ENCODE measurements around the gene FMN2. TPM values are rescaled to one million over a fixed set of nuclear protein-coding genes. Genes with fewer than 3 reads are reported as not detected.

The FMN2 gene
- total RNA-seq, 1 experiment from 2014 or later = not detected

GRCh38 chr1:240462277-240462676, 370.6 kb downstream of the FMN2 start:
- no TSS peak for BruUV-seq (replicated peaks)
- H3K4me1 ChIP-seq = peaks cover 7% of the 10 kb centered on the region; the same call in 1 of the 2 replicates
- ChIA-PET POLR2A (no interaction called here), CTCF (no interaction called here)
- Mint-ChIP-seq H3K9me3 (ENCODE audit: unreplicated experiment) (no peaks in the 10 kb centered on the region), H3K27me3 (ENCODE audit: insufficient read depth, unreplicated experiment) (no peaks in the 10 kb centered on the region), H3K4me1 (ENCODE audit: low read depth, unreplicated experiment) (peaks cover 6% of the 10 kb centered on the region), H3K4me3 (ENCODE audit: unreplicated experiment) (no peak overlapping the region), H3K36me3 (ENCODE audit: insufficient read depth, unreplicated experiment) (no peaks in the 10 kb centered on the region), H3K27ac (ENCODE audit: unreplicated experiment) (no peak overlapping the region)
- H3K36me3 ChIP-seq (ENCODE audit: control insufficient read depth, insufficient read depth, low read length) = no peaks in the 10 kb centered on the region
- H3K27me3 ChIP-seq (replicated peaks; ENCODE audit: control insufficient read depth, insufficient read depth, low read length) = no peaks in the 10 kb centered on the region
- no peak overlapping the region for H3K4me3 ChIP-seq (ENCODE audit: low read depth, low read length)
- DNase-seq = no peak
- no peak for TF ChIP-seq CTCF (IDR thresholded peaks at IDR 0.05; ENCODE audit: insufficient read depth in 1 of 2, low read depth in 1 of 2, low read length in 1 of 2, severe bottlenecking in 1 of 2, unreplicated experiment in 1 of 2)
- intact Hi-C loops (cut with micrococcal nuclease; ENCODE audit: unreplicated experiment) = no loop called here
- H3K9me3 ChIP-seq = no peaks in the 10 kb centered on the region

GRCh38 chr1:240462766-240463395, 371.2 kb downstream of the FMN2 start:
- Histone ChIP-seq H3K4me3 (ENCODE audit: low read depth, low read length) (no peak overlapping the region), H3K4me1 (peaks cover 7% of the 10 kb centered on the region; the same call in 1 of the 2 replicates), H3K36me3 (ENCODE audit: control insufficient read depth, insufficient read depth, low read length) (no peaks in the 10 kb centered on the region), H3K27me3 (replicated peaks; ENCODE audit: control insufficient read depth, insufficient read depth, low read length) (no peaks in the 10 kb centered on the region), H3K9me3 (no peaks in the 10 kb centered on the region)
- intact Hi-C loops (cut with micrococcal nuclease; ENCODE audit: unreplicated experiment) = no loop called here
- no peaks in the 10 kb centered on the region for H3K9me3 Mint-ChIP-seq (ENCODE audit: unreplicated experiment)
- CTCF ChIA-PET = no interaction called here
- H3K4me1 Mint-ChIP-seq (ENCODE audit: low read depth, unreplicated experiment) = peaks cover 6% of the 10 kb centered on the region
- H3K27ac Mint-ChIP-seq (ENCODE audit: unreplicated experiment) = no peak overlapping the region
- POLR2A ChIA-PET = no interaction called here
- TF ChIP-seq CTCF (IDR thresholded peaks at IDR 0.05; ENCODE audit: insufficient read depth in 1 of 2, low read depth in 1 of 2, low read length in 1 of 2, severe bottlenecking in 1 of 2, unreplicated experiment in 1 of 2) = no peak
- H3K36me3 Mint-ChIP-seq (ENCODE audit: insufficient read depth, unreplicated experiment) = no peaks in the 10 kb centered on the region
- no TSS peak for BruUV-seq (replicated peaks)
- H3K27me3 Mint-ChIP-seq (ENCODE audit: insufficient read depth, unreplicated experiment) = no peaks in the 10 kb centered on the region
- no peak overlapping the region for H3K4me3 Mint-ChIP-seq (ENCODE audit: unreplicated experiment)
- no peak for DNase-seq

- Mint-ChIP-seq H3K36me3 (ENCODE audit: insufficient read depth, unreplicated experiment) (no peaks in the 10 kb centered on the region), H3K27me3 (ENCODE audit: insufficient read depth, unreplicated experiment) (no peaks in the 10 kb centered on the region), H3K4me1 (ENCODE audit: low read depth, unreplicated experiment) (peaks cover 6% of the 10 kb centered on the region), H3K27ac (ENCODE audit: unreplicated experiment) (no peak overlapping the region), H3K9me3 (ENCODE audit: unreplicated experiment) (no peaks in the 10 kb centered on the region), H3K4me3 (ENCODE audit: unreplicated experiment) (no peak overlapping the region)
- CTCF ChIA-PET = no interaction called here
- Histone ChIP-seq H3K27me3 (replicated peaks; ENCODE audit: control insufficient read depth, insufficient read depth, low read length) (no peaks in the 10 kb centered on the region), H3K36me3 (ENCODE audit: control insufficient read depth, insufficient read depth, low read length) (no peaks in the 10 kb centered on the region), H3K4me3 (ENCODE audit: low read depth, low read length) (no peak overlapping the region), H3K4me1 (peaks cover 2% of the 10 kb centered on the region; the same call in 1 of the 2 replicates), H3K9me3 (no peaks in the 10 kb centered on the region)
- DNase-seq = no peak
- POLR2A ChIA-PET = no interaction called here
- intact Hi-C loops (cut with micrococcal nuclease; ENCODE audit: unreplicated experiment) = no loop called here
- TF ChIP-seq CTCF (IDR thresholded peaks at IDR 0.05; ENCODE audit: insufficient read depth in 1 of 2, low read depth in 1 of 2, low read length in 1 of 2, severe bottlenecking in 1 of 2, unreplicated experiment in 1 of 2) = no peak
- no TSS peak for BruUV-seq (replicated peaks)
Measured at GRCh38 chr1:240464099-240464498, 372.4 kb downstream of the FMN2 start.
